OCI-LY3 (cell line): ENCODE results near the gene TDRD9.

Experiments
- H2AFZ ChIP-seq: fragments of 200-600, 300-600 bp; shearing (Covaris generic); 2 replicates; pipeline ENCODE4 v1.6.0; 2014; ENCODE audit warnings: antibody characterized with exemption, low read depth, low read length
- H3K27ac ChIP-seq: fragments of 200-600, 300-600 bp; sonication (generic); 2 replicates; pipeline ENCODE4 v1.5.1; 2014; ENCODE audit warnings: mild to moderate bottlenecking, low read length, moderate library complexity, mixed read lengths
- H3K27me3 ChIP-seq: fragments of 200-600, 300-600 bp; sonication (generic); 2 replicates; pipeline ENCODE4 v1.6.1; 2014; ENCODE audit warnings: low read depth, low read length, mixed read lengths
- H3K36me3 ChIP-seq: fragments of 200-600, 300-600 bp; sonication (generic); replicated peaks from 2 replicates; pipeline ENCODE3; 2014; ENCODE audit warnings: low read depth, low read length, mixed read lengths
- H3K4me1 ChIP-seq: fragments of 300-600, 200-600 bp; sonication (generic); 2 replicates; pipeline ENCODE4 v1.6.1; 2014; ENCODE audit warnings: low read length, mixed read lengths
- H3K4me2 ChIP-seq: fragments of 200-600, 300-600 bp; sonication (generic); 2 replicates; pipeline ENCODE4 v1.6.1; 2014; ENCODE audit warnings: low read length, mixed read lengths
- H3K4me3 ChIP-seq: fragments of 300-600, 200-600 bp; sonication (generic); 2 replicates; pipeline ENCODE4 v1.5.1; 2014; ENCODE audit warnings: antibody characterized with exemption, mild to moderate bottlenecking, low read length, moderate library complexity
- H3K79me2 ChIP-seq: fragments of 300-600, 200-600 bp; shearing (Covaris generic); 2 replicates; pipeline ENCODE4 v1.6.1; 2014; ENCODE audit warnings: mild to moderate bottlenecking, low read length, mixed read lengths
- H3K9ac ChIP-seq: fragments of 300-600, 200-600 bp; shearing (Covaris generic); 2 replicates; pipeline ENCODE4 v1.6.0; 2014; ENCODE audit warnings: mild to moderate bottlenecking, low read length, moderate library complexity
- H3K9me3 ChIP-seq: fragments of 200-600, 300-600 bp; shearing (Covaris generic); 2 replicates; pipeline ENCODE4 v1.6.1; 2014; ENCODE audit warnings: low read length, mixed read lengths; ENCODE audit not compliant: insufficient read depth
- H4K20me1 ChIP-seq: fragments of 200-600, 300-600 bp; sonication (generic); 2 replicates; pipeline ENCODE4 v1.6.1; 2016; ENCODE audit warnings: low read length, mixed read lengths; ENCODE audit not compliant: insufficient read depth
- EZH2phosphoT487 ChIP-seq: fragments of 200-600 bp; shearing (Covaris generic); IDR thresholded peaks from 2 replicates; pipeline ENCODE4 v1.6.1; 2018; ENCODE audit warnings: antibody characterized with exemption, mixed run types, low read depth
- TF ChIP-seq, protein P1 (sequence below): fragments of 200-600, 300-600 bp; sonication (generic); IDR thresholded peaks from 2 replicates; pipeline ENCODE4 v1.5.1; 2014; ENCODE audit warnings: antibody characterized with exemption, low read length, low read depth

The TDRD9 gene

GRCh38 chr14:104036212-104036611 is 108.0 kb downstream of the TDRD9 start:
- Histone ChIP-seq H3K27ac (no peak overlapping the region), H2AFZ (no peak overlapping the region), H3K9ac (no peak overlapping the region), H3K4me3 (no peak overlapping the region), H3K4me2 (no peak overlapping the region), H4K20me1 (no peaks in the 10 kb centered on the region), H3K9me3 (no peaks in the 10 kb centered on the region), H3K4me1 (no peaks in the 10 kb centered on the region), H3K36me3 (no peaks in the 10 kb centered on the region), H3K79me2 (no peaks in the 10 kb centered on the region), H3K27me3 (peaks cover 11% of the 10 kb centered on the region)
- TF ChIP-seq EZH2phosphoT487: no peak
- TF ChIP-seq, protein P1, sequence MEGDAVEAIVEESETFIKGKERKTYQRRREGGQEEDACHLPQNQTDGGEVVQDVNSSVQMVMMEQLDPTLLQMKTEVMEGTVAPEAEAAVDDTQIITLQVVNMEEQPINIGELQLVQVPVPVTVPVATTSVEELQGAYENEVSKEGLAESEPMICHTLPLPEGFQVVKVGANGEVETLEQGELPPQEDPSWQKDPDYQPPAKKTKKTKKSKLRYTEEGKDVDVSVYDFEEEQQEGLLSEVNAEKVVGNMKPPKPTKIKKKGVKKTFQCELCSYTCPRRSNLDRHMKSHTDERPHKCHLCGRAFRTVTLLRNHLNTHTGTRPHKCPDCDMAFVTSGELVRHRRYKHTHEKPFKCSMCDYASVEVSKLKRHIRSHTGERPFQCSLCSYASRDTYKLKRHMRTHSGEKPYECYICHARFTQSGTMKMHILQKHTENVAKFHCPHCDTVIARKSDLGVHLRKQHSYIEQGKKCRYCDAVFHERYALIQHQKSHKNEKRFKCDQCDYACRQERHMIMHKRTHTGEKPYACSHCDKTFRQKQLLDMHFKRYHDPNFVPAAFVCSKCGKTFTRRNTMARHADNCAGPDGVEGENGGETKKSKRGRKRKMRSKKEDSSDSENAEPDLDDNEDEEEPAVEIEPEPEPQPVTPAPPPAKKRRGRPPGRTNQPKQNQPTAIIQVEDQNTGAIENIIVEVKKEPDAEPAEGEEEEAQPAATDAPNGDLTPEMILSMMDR: no peak

DNA sequence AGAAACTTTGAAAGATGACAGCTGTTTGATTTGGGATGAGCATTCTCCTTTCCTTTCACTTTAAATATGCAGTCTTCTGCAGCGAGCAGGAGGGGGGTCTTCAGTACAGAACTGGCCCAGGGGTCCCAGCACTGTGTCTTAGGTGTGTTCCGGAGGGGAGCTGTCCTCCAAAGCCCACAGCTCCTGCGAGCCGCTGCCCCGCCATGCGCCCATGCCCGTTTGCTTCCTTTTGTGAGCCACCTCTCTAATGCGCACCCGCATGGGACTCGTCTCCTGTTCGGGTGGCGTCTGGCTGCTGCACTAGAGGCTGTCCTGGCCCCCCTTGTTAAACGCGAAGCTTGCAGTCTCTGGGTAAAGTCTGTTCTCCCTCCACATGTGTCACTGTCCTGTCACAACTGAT is 108.8 kb downstream of the TDRD9 start:
- H3K4me1 ChIP-seq: no peaks in the 10 kb centered on the region

GRCh38 chr14:104037903-104038302 is 109.6 kb downstream of the TDRD9 start:
- Histone ChIP-seq H3K27ac (no peak overlapping the region), H3K9ac (no peak overlapping the region), H3K4me3 (no peak overlapping the region), H3K79me2 (no peaks in the 10 kb centered on the region), H4K20me1 (no peaks in the 10 kb centered on the region), H3K9me3 (no peaks in the 10 kb centered on the region), H3K4me1 (no peaks in the 10 kb centered on the region), H3K36me3 (no peaks in the 10 kb centered on the region), H2AFZ (no peak overlapping the region), H3K27me3 (peaks cover 11% of the 10 kb centered on the region), H3K4me2 (no peak overlapping the region)
- TF ChIP-seq, protein P1: no peak
- no peak for TF ChIP-seq EZH2phosphoT487

More for the DNA sequence above, 108.8 kb downstream of the TDRD9 start:
- TF ChIP-seq, protein P1: no peak
- TF ChIP-seq EZH2phosphoT487: no peak
- Histone ChIP-seq H2AFZ (no peak overlapping the region), H4K20me1 (no peaks in the 10 kb centered on the region), H3K9ac (no peak overlapping the region), H3K27me3 (peaks cover 11% of the 10 kb centered on the region), H3K4me2 (no peak overlapping the region), H3K4me3 (no peak overlapping the region), H3K27ac (no peak overlapping the region), H3K79me2 (no peaks in the 10 kb centered on the region), H3K9me3 (no peaks in the 10 kb centered on the region), H3K36me3 (no peaks in the 10 kb centered on the region)

DNA sequence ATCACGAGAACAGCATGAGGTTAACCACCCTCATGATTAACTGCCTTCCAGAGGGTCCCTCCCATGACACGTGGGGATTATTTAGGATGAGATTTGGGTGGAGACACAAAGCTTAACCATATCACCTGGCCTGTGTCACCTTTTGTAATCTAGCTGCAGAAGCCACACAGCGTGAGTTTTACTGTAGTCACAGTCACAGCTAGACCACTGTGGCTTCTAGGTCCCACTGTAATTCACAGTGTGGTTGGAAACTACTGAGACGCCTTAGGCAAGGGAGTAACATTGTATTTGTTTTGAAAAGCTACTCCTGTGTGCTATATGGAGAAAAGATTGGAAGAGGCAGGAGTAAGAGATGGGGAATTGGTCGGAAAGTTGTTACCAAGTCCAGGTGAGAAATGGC is 111.0 kb downstream of the TDRD9 start:
- Histone ChIP-seq H3K27me3 (peaks cover 11% of the 10 kb centered on the region), H3K4me1 (no peaks in the 10 kb centered on the region), H3K4me2 (no peak overlapping the region), H3K9me3 (no peaks in the 10 kb centered on the region), H3K27ac (no peak overlapping the region), H3K79me2 (no peaks in the 10 kb centered on the region), H4K20me1 (no peaks in the 10 kb centered on the region), H3K4me3 (no peak overlapping the region), H2AFZ (no peak overlapping the region), H3K9ac (no peak overlapping the region), H3K36me3 (no peaks in the 10 kb centered on the region)
- TF ChIP-seq, protein P1: no peak
- TF ChIP-seq EZH2phosphoT487: no peak
